SJCRH30 (cell line): ENCODE measurements around the gene AKAP9. TPM values are rescaled to one million over a fixed set of nuclear protein-coding genes. Genes with fewer than 3 reads are reported as not detected.
"Not testable (repeated sequence)": the region's sequence is repeated elsewhere in the genome, so short reads cannot be mapped to it uniquely, and the experiment has no call there.

ENCODE experiments used
- DNase-seq, 2 experiments: peaks; one replicate each; pipeline ENCODE4 v3.0.0-alpha.2; 2015 to 2020
- H3K27ac ChIP-seq: fragments of 250-450 bp; sonication (Bioruptor Pico); 2 replicates; pipeline ENCODE4 v1.5.1; 2020; ENCODE audit warnings: mild to moderate bottlenecking, moderate library complexity
- H3K27me3 ChIP-seq: fragments of 250-450 bp; sonication (Bioruptor Pico); 2 replicates; pipeline ENCODE4 v1.5.1; 2020; ENCODE audit warnings: mild to moderate bottlenecking, moderate library complexity
- H3K36me3 ChIP-seq: fragments of 250-450 bp; sonication (Bioruptor Pico); 2 replicates; pipeline ENCODE4 v1.5.1; 2020; ENCODE audit warnings: mild to moderate bottlenecking, moderate library complexity
- H3K4me1 ChIP-seq: fragments of 250-450 bp; sonication (Bioruptor Pico); 2 replicates; pipeline ENCODE4 v1.5.1; 2020; ENCODE audit warnings: mild to moderate bottlenecking, moderate library complexity
- H3K4me3 ChIP-seq: fragments of 250-450 bp; sonication (Bioruptor Pico); 2 replicates; pipeline ENCODE4 v1.5.1; 2020; ENCODE audit warnings: mild to moderate bottlenecking, moderate library complexity
- H3K9me3 ChIP-seq: fragments of 250-450 bp; sonication (Bioruptor Pico); replicated peaks from 2 replicates; pipeline ENCODE4 v1.5.1; 2020; ENCODE audit warnings: mild to moderate bottlenecking, moderate library complexity
- total RNA-seq: library from RNA; depleted of rRNA; stranded (reverse); fragments of >200 nt; shearing (Covaris generic); gene quantifications from 2 replicates; pipeline ENCODE4 v1.2.3, GENCODE V29; 2014

Gene AKAP9
- total RNA-seq, 1 experiment from 2014 or later, result 69.9 TPM

DNA sequence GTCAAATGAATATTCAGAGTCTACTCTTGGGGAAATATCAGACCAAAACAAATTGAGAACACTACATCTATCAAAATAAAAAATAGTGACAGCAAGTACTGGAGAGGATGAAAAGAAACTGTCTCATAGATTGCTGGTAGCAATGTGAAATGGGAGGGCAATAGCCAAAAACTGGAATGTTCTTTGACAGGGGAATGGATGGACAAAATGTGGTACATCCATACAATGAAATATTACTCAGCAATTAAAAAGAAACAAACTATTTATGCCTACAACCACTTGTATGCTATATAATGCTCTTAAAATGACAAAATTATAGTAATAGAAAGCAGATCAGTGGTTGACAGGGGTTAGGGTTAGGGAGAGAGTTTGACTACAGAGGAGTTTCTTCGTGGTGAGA is 147.6 kb downstream of the AKAP9 start:
- Histone ChIP-seq H3K9me3 (peaks cover 3% of the 10 kb centered on the region), H3K4me1 (no peaks in the 10 kb centered on the region), H3K27ac (no peak overlapping the region), H3K27me3 (no peaks in the 10 kb centered on the region), H3K4me3 (no peak overlapping the region), H3K36me3 (peaks cover 80% of the 10 kb centered on the region)
- DNase-seq, result no peak

DNA sequence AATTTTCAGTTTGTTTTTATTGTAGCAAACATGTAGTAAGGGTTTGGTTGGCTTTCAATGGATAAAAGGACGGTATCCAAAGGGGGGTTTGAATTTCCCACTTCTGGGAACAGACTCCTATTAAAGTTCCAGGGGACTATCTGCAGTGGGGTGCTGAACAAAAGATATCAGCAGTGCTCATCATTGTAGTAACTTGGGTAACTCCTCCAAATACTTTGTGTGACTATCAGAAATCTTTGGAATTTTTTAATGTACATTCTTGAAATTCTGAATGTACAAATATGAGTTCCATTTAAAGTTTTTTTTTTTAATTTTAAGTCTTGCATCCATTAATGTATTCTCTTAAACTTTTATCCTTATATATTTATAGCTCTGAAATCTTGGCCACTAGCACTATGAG is 151.5 kb downstream of the AKAP9 start:
- Histone ChIP-seq H3K27me3 (no peaks in the 10 kb centered on the region), H3K9me3 (no peaks in the 10 kb centered on the region; the same call in 1 of the 2 replicates), H3K27ac (no peak overlapping the region), H3K4me1 (no peaks in the 10 kb centered on the region), H3K4me3 (no peak overlapping the region), H3K36me3 (peaks cover 68% of the 10 kb centered on the region)
- DNase-seq, result no peak

DNA sequence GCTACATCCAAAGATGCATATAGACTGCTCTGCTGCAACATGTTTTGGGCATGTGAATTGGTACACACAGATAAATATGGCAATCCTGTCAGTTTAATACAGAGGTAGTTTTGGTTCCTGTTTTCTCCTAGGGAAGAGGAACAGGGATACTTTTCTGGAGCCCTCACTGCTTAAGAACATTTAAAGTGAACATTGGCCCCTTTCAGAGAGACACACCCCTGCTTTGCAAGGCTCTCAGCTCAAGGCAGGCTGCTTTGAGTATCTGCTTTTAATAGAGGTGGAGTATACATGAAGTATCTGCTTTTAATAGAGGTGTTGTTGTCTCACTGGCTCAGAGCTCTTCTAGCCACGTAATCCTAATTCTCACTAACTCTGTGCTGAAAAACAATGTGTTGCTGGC is 154.7 kb downstream of the AKAP9 start:
- H3K36me3 ChIP-seq, result peaks cover 70% of the 10 kb centered on the region
- H3K27ac ChIP-seq, result no peak overlapping the region
- H3K4me1 ChIP-seq, result no peaks in the 10 kb centered on the region
- DNase-seq, result no peak
- no peaks in the 10 kb centered on the region for H3K27me3 ChIP-seq
- H3K4me3 ChIP-seq, result no peak overlapping the region
- H3K9me3 ChIP-seq, result no peaks in the 10 kb centered on the region

DNA sequence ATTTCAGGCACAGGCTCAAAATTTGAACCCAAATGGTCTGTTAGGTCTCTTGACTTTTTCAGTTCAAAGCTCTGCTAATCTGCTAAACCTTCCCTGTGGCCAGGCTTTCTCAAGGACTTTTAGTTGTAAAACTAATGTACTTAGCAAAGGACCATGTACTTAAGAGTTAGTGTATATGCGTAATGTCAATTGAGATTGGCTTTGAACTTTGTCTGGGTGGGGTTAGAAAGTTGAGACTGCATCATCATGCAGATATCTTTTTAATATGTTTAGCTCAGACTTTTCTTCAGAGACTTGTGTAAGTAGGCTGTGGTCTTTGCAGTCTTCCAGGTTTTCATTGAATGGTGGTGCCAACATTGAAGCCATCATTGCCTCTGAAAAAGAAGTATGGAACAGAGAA is 159.9 kb downstream of the AKAP9 start:
- no peak for DNase-seq
- Histone ChIP-seq H3K36me3 (peaks cover 74% of the 10 kb centered on the region), H3K9me3 (no peaks in the 10 kb centered on the region), H3K4me3 (no peak overlapping the region), H3K27me3 (no peaks in the 10 kb centered on the region), H3K4me1 (no peaks in the 10 kb centered on the region), H3K27ac (no peak overlapping the region)

DNA sequence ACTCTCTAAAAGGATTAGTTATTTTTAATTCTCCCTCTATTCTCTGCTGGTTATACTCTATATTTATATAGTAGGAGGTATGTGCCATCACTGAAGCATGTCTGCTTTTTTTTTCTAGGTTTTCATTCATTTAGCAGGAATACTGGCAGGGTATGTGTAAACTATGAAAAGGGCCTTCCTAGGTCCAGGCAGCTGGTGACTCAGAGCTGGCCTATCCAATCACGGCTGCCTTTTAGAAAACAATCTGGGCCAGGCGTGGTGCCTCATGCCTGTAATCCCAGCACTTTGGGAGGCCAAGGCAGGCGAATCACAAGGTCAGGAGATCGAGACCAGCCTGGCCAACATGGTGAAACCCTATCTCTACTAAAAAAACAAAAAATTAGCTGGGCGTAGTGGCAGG is 162.2 kb downstream of the AKAP9 start:
- H3K9me3 ChIP-seq, DNase-seq, H3K4me1 ChIP-seq, H3K27ac ChIP-seq, H3K4me3 ChIP-seq, H3K27me3 ChIP-seq: not testable (repeated sequence)
- peaks cover 72% of the 10 kb centered on the region for H3K36me3 ChIP-seq

DNA sequence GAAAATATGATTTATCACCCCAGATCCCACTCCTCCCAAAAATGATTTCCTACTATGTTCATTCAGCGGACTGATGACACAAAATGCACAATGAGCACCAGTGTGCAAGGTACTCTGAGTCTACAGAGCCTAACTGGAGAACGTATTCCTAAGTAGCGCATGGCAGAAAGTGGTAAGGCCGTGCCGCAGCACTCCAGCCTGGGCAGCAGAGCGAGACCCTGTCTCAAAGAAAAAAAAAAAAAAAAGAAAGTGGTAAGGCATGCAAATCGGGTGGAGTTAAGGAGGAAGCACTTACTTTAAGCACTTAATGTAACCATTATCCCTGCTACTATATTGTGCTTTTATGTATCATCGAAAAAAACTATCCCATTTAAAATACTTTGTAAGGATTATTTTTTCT is 168.2 kb downstream of the AKAP9 start:
- Histone ChIP-seq H3K27me3 (no peaks in the 10 kb centered on the region), H3K9me3 (no peaks in the 10 kb centered on the region), H3K4me1 (no peaks in the 10 kb centered on the region), H3K36me3 (peaks cover 65% of the 10 kb centered on the region), H3K27ac (no peak overlapping the region), H3K4me3 (no peak overlapping the region)
- DNase-seq, result no peak

DNA sequence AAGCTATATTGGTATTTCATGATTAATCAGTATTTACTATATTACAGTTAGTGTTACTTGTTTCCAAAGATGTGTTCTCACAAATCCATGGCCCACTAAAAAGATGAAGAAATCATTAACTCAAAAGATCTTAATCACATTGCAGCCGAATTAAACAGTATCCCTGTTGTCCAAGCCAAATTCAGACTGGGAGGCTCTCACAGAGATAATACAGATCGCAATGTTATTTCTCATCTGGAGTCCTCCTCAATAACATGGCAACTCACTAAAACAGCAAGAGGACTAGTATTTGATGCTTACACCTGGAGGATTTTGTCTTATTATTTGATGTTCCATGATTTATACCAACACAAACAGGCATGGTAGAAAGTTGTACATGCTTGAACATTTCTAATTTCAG is 170.2 kb downstream of the AKAP9 start:
- H3K4me3 ChIP-seq, result no peak overlapping the region

DNA sequence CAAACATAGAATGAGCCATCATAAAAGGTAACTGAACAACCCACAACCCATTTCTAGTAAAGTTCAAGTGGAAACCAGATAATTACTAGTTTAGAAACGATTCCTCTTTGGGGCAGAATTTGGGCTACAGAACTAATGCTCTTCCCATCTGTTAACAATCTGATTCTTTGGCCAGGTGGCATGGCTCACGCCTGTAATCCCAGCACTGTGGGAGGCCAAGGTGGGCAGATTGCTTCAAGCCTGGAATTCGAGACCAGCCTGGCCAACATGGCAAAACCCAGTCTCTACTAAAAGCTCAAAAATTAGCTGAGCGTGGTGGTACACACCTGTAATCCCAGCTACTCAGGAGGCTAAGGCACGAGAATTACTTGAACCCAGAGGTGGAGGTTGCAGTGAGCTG is 175.2 kb downstream of the AKAP9 start:
- H3K4me3 ChIP-seq, result no peak overlapping the region
- 0 out of 2 replicates have a peak, but pooled peaks cover 3% of the 10 kb centered on the region for H3K4me1 ChIP-seq
- no peak for DNase-seq
- H3K9me3 ChIP-seq, result no peaks in the 10 kb centered on the region
- no peak overlapping the region for H3K27ac ChIP-seq
- H3K27me3 ChIP-seq, result no peaks in the 10 kb centered on the region
- peaks cover 78% of the 10 kb centered on the region for H3K36me3 ChIP-seq

More for the DNA sequence above, 170.2 kb downstream of the AKAP9 start:
- Histone ChIP-seq H3K4me1 (0 out of 2 replicates have a peak, but pooled peaks cover 3% of the 10 kb centered on the region), H3K27ac (no peak overlapping the region), H3K9me3 (no peaks in the 10 kb centered on the region), H3K27me3 (no peaks in the 10 kb centered on the region), H3K36me3 (peaks cover 81% of the 10 kb centered on the region)
- no peak for DNase-seq

DNA sequence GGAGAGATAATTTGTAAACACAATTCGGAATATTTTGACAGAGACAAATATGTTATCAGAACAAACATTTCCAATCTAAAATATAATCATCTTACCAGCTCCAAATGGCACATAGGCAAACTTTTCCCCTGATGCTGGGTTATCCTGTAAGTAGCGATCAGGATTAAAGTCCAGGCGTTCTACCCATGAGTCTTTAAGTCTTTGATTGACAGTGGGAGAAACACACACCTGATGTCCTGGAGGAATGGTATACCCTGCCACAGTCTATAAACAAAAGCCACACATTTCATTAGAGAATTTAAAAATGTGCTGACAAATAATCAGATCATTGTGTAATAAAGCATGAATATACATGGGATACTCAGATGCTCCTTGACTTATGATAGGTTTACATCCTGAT is 176.3 kb downstream of the AKAP9 start:
- 0 out of 2 replicates have a peak, but pooled peaks cover 3% of the 10 kb centered on the region for H3K4me1 ChIP-seq
- H3K27me3 ChIP-seq, result no peaks in the 10 kb centered on the region
- no peaks in the 10 kb centered on the region for H3K9me3 ChIP-seq
- H3K4me3 ChIP-seq, result no peak overlapping the region
- peaks cover 78% of the 10 kb centered on the region for H3K36me3 ChIP-seq
- H3K27ac ChIP-seq, result no peak overlapping the region
- no peak for DNase-seq

DNA sequence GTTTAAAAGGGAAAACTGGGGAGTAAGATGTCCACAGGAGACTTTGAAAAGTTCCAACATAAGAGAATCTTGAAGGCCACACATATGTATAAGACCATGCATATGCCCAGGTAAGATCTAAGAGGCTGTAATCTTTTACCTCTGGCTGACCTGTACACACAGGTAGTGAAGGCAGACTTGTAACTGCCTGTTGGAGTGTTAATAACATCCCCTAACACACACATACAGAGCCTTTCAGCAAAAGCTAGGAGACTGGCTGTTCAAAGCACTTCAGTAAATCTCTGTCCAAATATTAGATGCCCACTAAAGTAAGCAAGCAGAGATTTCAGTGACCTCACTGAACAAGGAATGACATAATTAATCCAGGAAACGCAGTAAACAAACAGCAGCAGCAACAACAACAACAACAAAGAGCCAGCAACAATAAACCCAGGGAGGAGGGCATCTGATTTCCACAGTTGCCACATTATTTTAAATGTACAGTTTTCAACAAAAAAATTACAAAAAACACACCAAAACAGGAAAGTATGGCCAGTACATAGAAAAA is 178.6 kb downstream of the AKAP9 start:
- Histone ChIP-seq H3K36me3 (peaks cover 89% of the 10 kb centered on the region), H3K9me3 (peaks cover 4% of the 10 kb centered on the region; the same call in 1 of the 2 replicates)

DNA sequence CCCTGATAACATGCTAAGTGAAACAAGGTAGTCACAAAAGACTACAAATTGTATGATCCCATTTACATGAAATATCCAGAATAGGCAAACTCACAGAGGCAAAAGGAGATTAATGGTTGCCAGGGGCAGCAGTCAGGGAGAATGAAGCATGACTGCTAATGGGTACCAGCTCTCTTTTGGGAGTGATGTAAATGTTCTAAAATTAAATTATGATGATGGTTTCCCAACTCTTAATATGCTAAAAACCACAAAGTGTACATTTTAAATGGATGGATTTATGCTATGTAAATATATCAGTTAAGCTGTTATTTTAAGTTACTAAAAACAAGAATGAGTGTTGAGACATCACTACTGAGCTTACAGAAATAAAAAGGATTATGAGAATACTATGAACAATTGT is 181.0 kb downstream of the AKAP9 start:
- no peak for DNase-seq
- H3K27me3 ChIP-seq, result no peaks in the 10 kb centered on the region
- H3K36me3 ChIP-seq, result peaks cover 88% of the 10 kb centered on the region
- no peaks in the 10 kb centered on the region for H3K4me1 ChIP-seq
- no peak overlapping the region for H3K4me3 ChIP-seq
- H3K27ac ChIP-seq, result no peak overlapping the region
- H3K9me3 ChIP-seq, result peaks cover 4% of the 10 kb centered on the region; the same call in 1 of the 2 replicates

More for the DNA sequence above, 178.6 kb downstream of the AKAP9 start:
- 0 out of 2 replicates have a peak, but pooled peaks cover 3% of the 10 kb centered on the region for H3K4me1 ChIP-seq
- H3K4me3 ChIP-seq, result no peak overlapping the region
- no peak for DNase-seq
- H3K27ac ChIP-seq, result no peak overlapping the region
- H3K27me3 ChIP-seq, result no peaks in the 10 kb centered on the region

DNA sequence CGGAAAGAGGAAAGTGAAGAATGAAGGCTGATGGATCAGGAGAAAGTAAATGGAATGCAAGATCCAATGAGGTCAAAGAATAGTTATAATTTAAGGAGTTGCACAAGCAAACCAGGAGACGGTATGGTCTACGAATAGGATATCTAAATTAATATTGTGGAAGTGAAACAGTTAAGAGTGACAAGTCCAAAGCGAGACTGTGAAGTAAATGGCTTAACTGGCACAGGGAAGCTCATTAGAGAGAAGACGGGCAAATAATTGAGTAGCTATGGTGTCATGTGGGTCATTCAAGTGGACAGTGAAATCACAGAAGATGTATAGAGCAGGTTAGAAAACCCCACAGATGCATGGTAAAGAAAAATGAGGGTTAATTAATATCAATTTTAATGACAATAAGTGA is 190.4 kb downstream of the AKAP9 start:
- Histone ChIP-seq H3K27ac (no peak overlapping the region), H3K36me3 (peaks cover 44% of the 10 kb centered on the region), H3K4me3 (no peak overlapping the region), H3K27me3 (no peaks in the 10 kb centered on the region), H3K4me1 (peaks cover 2% of the 10 kb centered on the region; the same call in 1 of the 2 replicates), H3K9me3 (no peaks in the 10 kb centered on the region)
- no peak for DNase-seq

DNA sequence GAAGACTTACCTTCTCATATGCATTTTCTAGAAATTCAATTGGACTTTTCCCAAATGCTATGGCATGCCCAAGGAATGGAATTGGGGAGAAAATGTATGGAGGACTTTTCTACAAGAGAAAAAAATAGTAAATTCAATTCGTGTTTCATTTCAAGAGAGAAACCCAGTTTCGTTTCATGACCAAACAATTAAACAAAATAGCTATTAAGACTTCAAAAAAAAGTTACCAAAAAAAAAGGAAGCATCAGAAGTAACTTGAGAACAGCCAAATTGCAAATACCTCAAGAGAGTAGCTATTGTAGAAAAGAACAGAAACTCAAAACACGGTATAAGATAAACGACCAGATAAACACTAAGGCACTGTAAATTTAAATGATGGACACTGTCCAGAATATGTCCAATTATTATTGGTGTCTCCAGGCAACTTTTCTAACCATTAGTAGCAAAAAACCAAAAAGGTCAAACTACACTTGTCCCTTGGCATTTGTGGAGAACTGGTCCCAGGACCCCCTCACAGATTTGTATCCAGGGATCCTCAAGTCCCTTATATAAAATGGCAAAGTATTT is 191.2 kb downstream of the AKAP9 start:
- H3K4me3 ChIP-seq, result no peak overlapping the region
- no peak overlapping the region for H3K27ac ChIP-seq
- no peak for DNase-seq

DNA sequence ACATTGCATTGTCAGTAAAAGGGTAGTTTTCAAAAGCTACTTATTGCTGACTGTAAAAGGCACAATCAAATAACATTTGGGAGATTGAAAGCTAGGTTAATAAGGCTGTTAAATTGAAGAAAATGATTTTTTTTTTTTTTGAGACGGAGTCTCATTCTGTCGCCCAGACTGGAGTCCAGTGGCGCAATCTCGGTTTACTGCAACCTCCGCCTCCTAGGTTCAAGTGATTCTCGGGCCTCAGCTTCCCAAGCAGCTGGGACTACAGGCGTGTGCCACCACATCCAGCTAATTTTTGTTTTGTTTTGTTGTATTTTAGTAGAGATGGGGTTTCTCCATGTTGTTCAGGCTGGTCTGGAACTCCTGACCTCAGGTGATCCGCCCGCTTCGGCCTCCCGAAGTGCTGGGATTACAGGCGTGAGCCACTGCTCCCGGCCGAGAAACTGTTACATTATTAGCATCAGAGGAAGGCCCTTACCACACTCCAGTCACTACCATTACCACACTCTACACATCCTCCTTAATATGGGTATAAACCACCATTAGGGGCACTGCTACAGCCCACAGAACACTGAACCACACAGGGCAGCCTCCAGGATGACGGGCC is 192.6 kb downstream of the AKAP9 start:
- peak in 1 of 2 experiments; percentile 36 for DNase-seq
- Histone ChIP-seq H3K36me3 (peaks cover 23% of the 10 kb centered on the region), H3K27ac (peak overlapping the region; percentile 87)

More for the DNA sequence above, 191.2 kb downstream of the AKAP9 start:
- Histone ChIP-seq H3K9me3 (no peaks in the 10 kb centered on the region), H3K27me3 (no peaks in the 10 kb centered on the region), H3K36me3 (peaks cover 37% of the 10 kb centered on the region), H3K4me1 (peaks cover 2% of the 10 kb centered on the region; the same call in 1 of the 2 replicates)

DNA sequence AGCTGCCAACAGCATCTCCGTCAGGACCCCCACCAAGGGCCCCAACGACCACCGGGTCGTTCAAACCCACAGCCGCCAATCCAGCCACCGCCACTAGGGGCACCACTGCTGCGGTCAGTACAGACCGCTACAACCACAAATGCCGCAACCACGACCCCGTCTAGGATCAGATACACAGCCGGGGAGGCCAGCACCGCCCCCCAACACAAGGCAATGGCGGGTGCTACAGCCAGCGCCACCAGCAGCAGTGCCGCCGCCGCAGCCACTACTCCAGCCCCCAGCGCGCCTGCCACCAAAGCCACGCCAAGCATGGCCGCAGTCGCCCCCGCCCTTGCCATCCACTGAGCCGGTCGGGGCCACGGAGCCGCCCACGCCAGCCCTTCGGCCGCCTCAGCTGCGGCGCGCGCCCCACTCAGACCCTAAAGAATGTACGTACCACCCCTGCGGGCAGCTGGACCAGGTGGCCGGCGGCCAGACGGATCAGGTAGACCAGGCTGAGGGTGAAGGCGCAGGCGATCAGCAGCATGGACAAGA is 193.1 kb downstream of the AKAP9 start:
- Histone ChIP-seq H3K36me3 (peaks cover 19% of the 10 kb centered on the region), H3K4me1 (peaks cover 5% of the 10 kb centered on the region; the same call in 1 of the 2 replicates), H3K27ac (peak overlapping the region; percentile 87), H3K4me3 (peak overlapping the region; percentile 82), H3K9me3 (no peaks in the 10 kb centered on the region), H3K27me3 (no peaks in the 10 kb centered on the region)
- peak; percentile 86 to 88 for DNase-seq

More for the DNA sequence above, 192.6 kb downstream of the AKAP9 start:
- peaks cover 5% of the 10 kb centered on the region; the same call in 1 of the 2 replicates for H3K4me1 ChIP-seq
- no peaks in the 10 kb centered on the region for H3K9me3 ChIP-seq
- H3K4me3 ChIP-seq, result peak overlapping the region; percentile 82
- no peaks in the 10 kb centered on the region for H3K27me3 ChIP-seq
